ENCODE measurements around the gene DMD. TPM values are rescaled to one million over a fixed set of nuclear protein-coding genes. Genes with fewer than 3 reads are reported as not detected.

DMD gene
- total RNA-seq, 2 experiments from 2014 or later, result 0.85 to 1.8 TPM

GRCh38 chrX:31649201-31649600 is 1562.1 kb downstream of the DMD start:
- no peak for ATAC-seq
- CTCF ChIA-PET, result no interaction called here
- intact Hi-C loops (cut with DNase I, micrococcal nuclease), result no loop called here
- Mint-ChIP-seq H3K36me3 (ENCODE audit: low read depth) (no peaks in the 10 kb centered on the region), H3K4me1 (no peaks in the 10 kb centered on the region), H3K27me3 (no peaks in the 10 kb centered on the region), H3K4me3 (no peak overlapping the region), H3K9me3 (ENCODE audit: low read depth) (no peaks in the 10 kb centered on the region), H3K27ac (no peak overlapping the region)
- POLR2A ChIA-PET, result no interaction called here
- DNase-seq, result no peak

- H3K27ac Mint-ChIP-seq, result no peak overlapping the region
Measured at GRCh38 chrX:31633349-31633748, 1578.0 kb downstream of the DMD start.

GRCh38 chrX:31629195-31629594 is 1582.2 kb downstream of the DMD start:
- ATAC-seq, result no peak
- Mint-ChIP-seq H3K4me1 (no peaks in the 10 kb centered on the region), H3K27me3 (peaks cover 2% of the 10 kb centered on the region), H3K27ac (no peak overlapping the region), H3K4me3 (no peak overlapping the region), H3K9me3 (ENCODE audit: low read depth) (no peaks in the 10 kb centered on the region), H3K36me3 (ENCODE audit: low read depth) (no peaks in the 10 kb centered on the region)
- ChIA-PET CTCF (no interaction called here), POLR2A (no interaction called here)
- intact Hi-C loops (cut with DNase I, micrococcal nuclease), result no loop called here
- DNase-seq, result no peak

More at GRCh38 chrX:31633349-31633748, 1578.0 kb downstream of the DMD start:
- no peaks in the 10 kb centered on the region for H3K27me3 Mint-ChIP-seq
- intact Hi-C loops (cut with DNase I, micrococcal nuclease), result no loop called here
- no peaks in the 10 kb centered on the region for H3K9me3 Mint-ChIP-seq (ENCODE audit: low read depth)
- no peak for DNase-seq
- CTCF ChIA-PET, result no interaction called here
- POLR2A ChIA-PET, result no interaction called here
- no peak for ATAC-seq
- H3K4me1 Mint-ChIP-seq, result no peaks in the 10 kb centered on the region
- no peaks in the 10 kb centered on the region for H3K36me3 Mint-ChIP-seq (ENCODE audit: low read depth)
- no peak overlapping the region for H3K4me3 Mint-ChIP-seq

GRCh38 chrX:31609130-31609529 is 1602.2 kb downstream of the DMD start:
- no peaks in the 10 kb centered on the region for H3K9me3 Mint-ChIP-seq (ENCODE audit: low read depth)
- ChIA-PET CTCF (no interaction called here), POLR2A (no interaction called here)
- intact Hi-C loops (cut with DNase I, micrococcal nuclease), result no loop called here
- no peaks in the 10 kb centered on the region for H3K27me3 Mint-ChIP-seq
- H3K4me1 Mint-ChIP-seq, result no peaks in the 10 kb centered on the region
- ATAC-seq (no peak), DNase-seq (no peak)
- H3K36me3 Mint-ChIP-seq (ENCODE audit: low read depth), result no peaks in the 10 kb centered on the region
- H3K27ac Mint-ChIP-seq, result no peak overlapping the region
- H3K4me3 Mint-ChIP-seq, result no peak overlapping the region

GRCh38 chrX:31608638-31609037 is 1602.7 kb downstream of the DMD start:
- Mint-ChIP-seq H3K4me1 (no peaks in the 10 kb centered on the region), H3K27ac (no peak overlapping the region), H3K36me3 (ENCODE audit: low read depth) (no peaks in the 10 kb centered on the region), H3K27me3 (no peaks in the 10 kb centered on the region), H3K4me3 (no peak overlapping the region), H3K9me3 (ENCODE audit: low read depth) (no peaks in the 10 kb centered on the region)
- ATAC-seq (no peak), DNase-seq (no peak)
- CTCF ChIA-PET, result no interaction called here
- POLR2A ChIA-PET, result no interaction called here
- intact Hi-C loops (cut with DNase I, micrococcal nuclease), result no loop called here

- Mint-ChIP-seq H3K9me3 (ENCODE audit: low read depth) (no peaks in the 10 kb centered on the region), H3K36me3 (ENCODE audit: low read depth) (no peaks in the 10 kb centered on the region), H3K4me3 (no peak overlapping the region), H3K27me3 (no peaks in the 10 kb centered on the region), H3K27ac (no peak overlapping the region), H3K4me1 (no peaks in the 10 kb centered on the region)
- CTCF ChIA-PET, result no interaction called here
- ATAC-seq, result no peak
- POLR2A ChIA-PET, result no interaction called here
- no peak for DNase-seq
- intact Hi-C loops (cut with DNase I, micrococcal nuclease), result no loop called here
Measured at GRCh38 chrX:31606771-31607170, 1604.6 kb downstream of the DMD start.

- ChIA-PET CTCF (no interaction called here), POLR2A (no interaction called here)
- H3K27me3 Mint-ChIP-seq, result no peaks in the 10 kb centered on the region
- H3K27ac Mint-ChIP-seq, result no peak overlapping the region
- no peak for DNase-seq
- H3K4me3 Mint-ChIP-seq, result no peak overlapping the region
- ATAC-seq, result peak; percentile 44
- H3K4me1 Mint-ChIP-seq, result no peaks in the 10 kb centered on the region
- intact Hi-C loops (cut with DNase I, micrococcal nuclease), result no loop called here
- no peaks in the 10 kb centered on the region for H3K9me3 Mint-ChIP-seq (ENCODE audit: low read depth)
- H3K36me3 Mint-ChIP-seq (ENCODE audit: low read depth), result no peaks in the 10 kb centered on the region
Measured at GRCh38 chrX:31604629-31605221, 1606.6 kb downstream of the DMD start.

- no peak overlapping the region for H3K4me3 Mint-ChIP-seq
- no peaks in the 10 kb centered on the region for H3K4me1 Mint-ChIP-seq
- H3K36me3 Mint-ChIP-seq (ENCODE audit: low read depth), result no peaks in the 10 kb centered on the region
- no peak for ATAC-seq
- ChIA-PET CTCF (no interaction called here), POLR2A (no interaction called here)
- no peaks in the 10 kb centered on the region for H3K9me3 Mint-ChIP-seq (ENCODE audit: low read depth)
- intact Hi-C loops (cut with DNase I, micrococcal nuclease), result no loop called here
- no peak overlapping the region for H3K27ac Mint-ChIP-seq
- no peaks in the 10 kb centered on the region for H3K27me3 Mint-ChIP-seq
- DNase-seq, result no peak
Measured at GRCh38 chrX:31603411-31604120, 1607.8 kb downstream of the DMD start.

- POLR2A ChIA-PET, result no interaction called here
- H3K36me3 Mint-ChIP-seq (ENCODE audit: low read depth), result no peaks in the 10 kb centered on the region
- intact Hi-C loops (cut with DNase I, micrococcal nuclease), result no loop called here
- H3K4me3 Mint-ChIP-seq, result no peak overlapping the region
- no peak for ATAC-seq
- no peaks in the 10 kb centered on the region for H3K4me1 Mint-ChIP-seq
- H3K27me3 Mint-ChIP-seq, result no peaks in the 10 kb centered on the region
- H3K9me3 Mint-ChIP-seq (ENCODE audit: low read depth), result no peaks in the 10 kb centered on the region
- CTCF ChIA-PET, result no interaction called here
- H3K27ac Mint-ChIP-seq, result no peak overlapping the region
- DNase-seq, result no peak
Measured at GRCh38 chrX:31600823-31601222, 1610.5 kb downstream of the DMD start.

GRCh38 chrX:31593353-31593752 is 1618.0 kb downstream of the DMD start:
- Mint-ChIP-seq H3K4me1 (no peaks in the 10 kb centered on the region), H3K27me3 (no peaks in the 10 kb centered on the region)
- POLR2A ChIA-PET, result no interaction called here

GRCh38 chrX:31591355-31591754 is 1620.0 kb downstream of the DMD start:
- Mint-ChIP-seq H3K4me3 (no peak overlapping the region), H3K36me3 (ENCODE audit: low read depth) (no peaks in the 10 kb centered on the region), H3K4me1 (no peaks in the 10 kb centered on the region), H3K27ac (no peak overlapping the region), H3K27me3 (no peaks in the 10 kb centered on the region), H3K9me3 (ENCODE audit: low read depth) (no peaks in the 10 kb centered on the region)
- ChIA-PET CTCF (no interaction called here), POLR2A (no interaction called here)
- ATAC-seq (no peak), DNase-seq (no peak)
- intact Hi-C loops (cut with DNase I, micrococcal nuclease), result no loop called here

More at GRCh38 chrX:31593353-31593752, 1618.0 kb downstream of the DMD start:
- Mint-ChIP-seq H3K27ac (no peak overlapping the region), H3K4me3 (no peak overlapping the region), H3K9me3 (ENCODE audit: low read depth) (no peaks in the 10 kb centered on the region), H3K36me3 (ENCODE audit: low read depth) (no peaks in the 10 kb centered on the region)
- CTCF ChIA-PET, result interaction anchor here (0.6 kb wide), 1 partner anchor 425 kb away, joined by 3 read pairs; no protein-coding TSS in a partner anchor
- ATAC-seq, result no peak
- intact Hi-C loops (cut with DNase I, micrococcal nuclease), result no loop called here
- DNase-seq, result no peak

- intact Hi-C loops (cut with DNase I, micrococcal nuclease), result no loop called here
Measured at GRCh38 chrX:31590581-31591114, 1620.7 kb downstream of the DMD start.

More at GRCh38 chrX:31590581-31591114, 1620.7 kb downstream of the DMD start:
- POLR2A ChIA-PET, result no interaction called here
- ATAC-seq (no peak), DNase-seq (no peak)
- Mint-ChIP-seq H3K4me3 (no peak overlapping the region), H3K27ac (no peak overlapping the region), H3K27me3 (no peaks in the 10 kb centered on the region), H3K9me3 (ENCODE audit: low read depth) (no peaks in the 10 kb centered on the region), H3K36me3 (ENCODE audit: low read depth) (no peaks in the 10 kb centered on the region), H3K4me1 (no peaks in the 10 kb centered on the region)
- CTCF ChIA-PET, result no interaction called here
